GM19240 (cell line): Measurements from ENCODE around the gene DNLZ.

ENCODE experiments used
- DNase-seq: peaks from one replicate; pipeline ENCODE4 v3.0.0; 2011; ENCODE audit warnings: low spot score; ENCODE audit not compliant: insufficient read length

The DNLZ gene

DNA sequence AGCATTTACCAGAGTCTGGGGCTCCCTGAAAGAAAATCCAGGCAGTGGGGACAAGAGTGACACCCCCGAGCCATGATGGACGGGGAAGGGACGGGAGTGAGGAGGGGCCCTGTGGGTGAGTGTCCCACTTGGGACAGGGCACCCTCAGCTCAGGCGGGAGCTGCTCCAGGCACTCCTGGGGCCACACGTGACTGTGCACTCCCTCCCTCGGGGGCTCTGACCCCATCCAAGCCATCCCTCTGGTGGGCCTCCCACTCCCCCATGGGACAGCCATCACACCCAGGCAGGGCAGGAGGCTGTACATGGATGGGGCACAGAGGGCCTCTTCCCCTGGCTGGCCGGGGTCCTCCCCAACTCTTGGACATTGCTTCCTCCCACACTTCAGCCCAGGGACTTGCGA lies 12.9 kb upstream of the DNLZ start:
- DNase-seq: no peak

GRCh38 chr9:136375096-136375495 lies 11.6 kb upstream of the DNLZ start:
- no peak for DNase-seq

GRCh38 chr9:136374183-136374575 lies 10.6 kb upstream of the DNLZ start:
- DNase-seq: no peak

GRCh38 chr9:136373300-136374182 lies 10.0 kb upstream of the DNLZ start, which contains the start of gene CARD9:
TSS of gene CARD9 (minus strand) at chr9:136373669. CDS start at chr9:136372078, 1,591 bp downstream.
- no peak for DNase-seq

- no peak for DNase-seq
Measured at GRCh38 chr9:136372561-136373299, 9.2 kb upstream of the DNLZ start.

- DNase-seq: no peak
Measured at GRCh38 chr9:136372006-136372405, 8.5 kb upstream of the DNLZ start.

- DNase-seq: no peak
Measured at GRCh38 chr9:136371533-136371880, 8.0 kb upstream of the DNLZ start.

GRCh38 chr9:136370687-136371532 lies 7.4 kb upstream of the DNLZ start:
- no peak for DNase-seq

DNA sequence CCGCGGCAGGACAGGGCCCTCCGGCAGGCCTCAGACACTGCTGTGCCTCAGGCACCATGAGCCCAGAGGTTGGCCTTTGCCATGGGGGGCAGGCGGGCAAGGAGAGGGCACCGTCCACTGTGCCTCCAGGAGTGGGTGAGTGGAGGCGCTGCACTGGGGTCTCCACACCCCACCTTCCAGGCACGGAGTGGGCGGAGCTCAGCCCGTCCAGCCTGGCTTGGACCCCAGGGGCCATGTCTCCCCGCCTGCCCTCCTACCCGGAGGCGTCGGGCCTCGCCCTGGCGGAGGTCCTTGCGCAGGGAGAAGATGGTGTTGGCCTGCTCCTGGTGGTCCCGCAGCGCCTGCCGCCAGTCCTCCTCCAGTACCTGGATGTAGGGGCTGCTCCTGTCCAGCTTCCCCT lies 6.5 kb upstream of the DNLZ start:
- no peak for DNase-seq

DNA sequence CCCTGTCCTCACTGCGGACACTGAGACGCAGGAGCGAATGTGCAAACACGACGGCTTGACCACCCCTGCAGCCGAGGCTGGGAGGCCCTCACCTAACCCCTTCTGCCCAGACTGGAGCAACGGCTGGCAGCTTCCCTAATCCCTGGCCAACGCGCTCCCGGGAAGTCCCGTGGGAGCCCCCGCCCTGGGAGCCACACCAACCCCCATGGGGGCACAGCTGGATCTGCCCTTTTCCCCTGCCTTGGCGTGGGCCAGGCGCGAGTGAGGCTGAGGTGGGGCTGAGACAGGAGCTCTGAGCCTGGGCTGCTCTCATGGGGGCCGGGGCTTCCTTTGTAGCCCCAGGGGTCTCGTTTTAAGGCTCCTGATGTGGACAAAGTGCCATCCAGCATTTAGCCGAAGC lies 4.6 kb upstream of the DNLZ start:
- no peak for DNase-seq

GRCh38 chr9:136367296-136368145 lies 4.0 kb upstream of the DNLZ start:
- DNase-seq: no peak

DNA sequence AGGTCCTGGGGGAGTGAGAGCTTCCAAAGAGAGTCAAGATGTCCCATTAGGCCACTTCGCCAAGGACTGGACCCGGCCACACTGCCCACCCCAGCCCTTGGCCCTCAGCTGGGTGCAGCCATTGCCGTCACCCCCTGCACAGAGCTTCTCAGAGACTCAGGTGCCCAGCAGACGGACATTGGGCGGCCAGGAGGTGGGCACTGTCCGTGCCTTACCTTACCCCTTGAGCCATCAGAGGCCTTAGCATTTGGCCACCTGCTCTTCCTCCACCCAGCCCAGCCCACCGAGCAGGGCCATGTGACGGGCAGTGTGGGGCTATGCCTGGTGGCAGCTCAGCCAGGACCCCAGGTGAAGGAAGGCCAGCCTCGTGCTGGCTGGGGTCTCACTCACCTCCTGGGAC lies 3.3 kb upstream of the DNLZ start:
- no peak for DNase-seq

DNA sequence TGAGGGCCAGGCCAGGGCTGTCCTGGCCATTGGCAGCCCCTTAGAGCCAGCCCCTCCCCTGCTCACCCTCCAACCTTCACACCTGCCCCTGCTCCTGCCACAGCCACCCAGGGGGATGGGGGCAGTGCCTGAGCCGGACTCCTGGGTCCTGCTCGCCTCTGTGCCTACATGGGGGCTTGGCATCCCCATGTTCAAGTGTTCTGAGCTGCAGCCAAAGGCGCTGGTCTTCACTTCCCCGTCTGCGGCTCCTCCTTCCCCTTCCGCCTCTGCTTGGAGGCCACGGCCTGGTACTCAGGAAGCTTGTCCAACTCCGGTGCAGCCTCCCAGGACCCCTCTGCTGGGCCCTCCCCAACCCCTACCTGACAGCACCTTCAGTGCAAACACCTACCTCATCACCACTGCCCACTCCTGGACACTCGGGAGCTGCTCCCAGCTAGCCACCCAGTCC lies 2.3 kb upstream of the DNLZ start:
- no peak for DNase-seq

- DNase-seq: no peak
Measured at GRCh38 chr9:136364942-136365774, 1.6 kb upstream of the DNLZ start.

DNA sequence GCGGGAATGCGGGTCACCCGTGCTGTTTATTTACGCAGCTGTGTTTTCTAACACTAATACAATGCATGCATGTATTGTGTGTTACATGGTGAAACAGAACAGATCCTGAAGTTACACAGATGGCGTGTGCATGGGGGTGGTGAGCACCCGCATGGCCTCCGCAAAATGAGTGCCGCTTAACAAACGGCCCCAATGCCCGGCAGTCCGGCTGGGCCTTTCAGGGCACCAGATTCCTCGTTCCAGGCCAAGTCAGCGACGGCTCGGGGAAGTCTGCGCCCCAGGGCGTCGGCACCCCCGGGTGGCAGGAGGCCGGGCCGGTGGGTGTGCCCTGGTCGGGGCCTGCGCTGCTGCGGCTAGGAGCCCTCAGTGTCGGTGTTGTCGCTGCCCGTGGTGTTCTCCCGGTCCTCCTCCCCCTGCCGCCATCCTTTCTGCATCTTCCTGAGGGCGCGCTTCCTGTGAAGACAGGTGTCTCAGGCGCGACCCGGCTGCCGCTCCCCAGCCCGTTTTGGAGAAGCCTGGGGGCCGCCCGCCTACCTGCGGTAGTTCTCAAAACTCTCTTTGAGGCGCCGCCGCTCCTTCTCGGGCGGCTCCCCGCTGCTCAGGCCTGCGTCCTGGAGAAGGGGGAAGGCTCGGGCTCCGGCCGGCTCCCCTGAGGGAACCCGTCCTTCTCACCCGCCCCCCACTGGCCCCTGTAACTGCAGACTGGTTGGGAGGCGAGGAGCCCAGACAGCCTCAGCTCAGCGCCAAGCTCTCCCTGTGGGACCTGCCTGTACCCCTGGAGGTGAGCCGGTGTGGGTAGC lies 605 bp upstream of the DNLZ start:
- no peak for DNase-seq

DNA sequence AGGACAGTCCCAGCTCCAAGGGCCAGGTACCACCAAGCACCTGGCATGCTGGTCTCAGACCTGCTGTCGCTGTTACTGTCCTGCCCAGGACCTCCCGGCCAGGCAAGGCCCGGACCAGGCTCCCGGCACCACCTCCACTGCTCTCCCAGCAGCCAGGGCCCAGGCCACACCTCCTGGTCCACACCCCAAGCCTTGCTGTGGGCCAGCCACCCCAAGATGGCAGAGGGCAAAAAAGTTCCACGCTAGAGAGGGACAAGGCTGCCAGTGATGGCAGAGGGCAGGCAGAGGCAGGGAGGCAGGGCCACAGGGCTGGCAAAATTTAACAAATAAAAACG lies 1.1 kb downstream of the DNLZ start:
- DNase-seq: no peak

DNA sequence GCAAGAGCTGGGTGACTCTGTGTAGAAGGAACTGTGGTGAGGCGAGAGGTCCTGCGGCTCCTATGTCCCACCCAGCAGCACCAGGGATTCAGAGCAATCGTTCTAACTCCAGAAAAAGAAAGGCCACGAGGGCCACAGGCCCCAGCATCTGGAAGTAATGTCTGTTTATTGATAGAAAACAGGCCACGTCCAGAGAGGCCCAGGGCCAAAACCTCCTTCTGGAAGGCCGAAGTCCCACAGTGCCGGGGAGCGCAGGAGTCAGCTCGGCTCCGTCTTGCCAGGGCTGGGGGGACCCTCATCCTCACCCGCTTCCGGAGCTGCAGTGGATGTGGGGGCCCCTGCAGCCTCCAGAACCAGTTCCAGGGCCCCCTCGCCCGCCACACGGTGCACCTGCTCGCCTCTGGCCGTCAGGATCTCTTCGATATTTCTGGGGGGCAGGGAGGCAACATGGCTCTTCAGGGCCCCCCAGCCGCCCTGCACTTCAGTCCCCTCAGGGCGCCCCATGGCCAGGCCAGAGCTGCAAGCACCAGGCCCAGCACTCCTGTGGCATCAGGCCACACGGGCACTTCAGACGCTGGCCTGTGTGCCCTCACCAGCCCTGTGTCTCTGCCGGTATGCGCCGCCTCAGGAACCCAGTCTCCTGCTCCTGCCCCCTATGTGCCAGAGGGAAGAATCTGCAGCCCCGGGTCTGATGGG lies 1.6 kb downstream of the DNLZ start:
- DNase-seq: no peak

- no peak for DNase-seq
Measured at GRCh38 chr9:136361047-136361753, 2.3 kb downstream of the DNLZ start.
